GM12878 (cell line): ENCODE measurements around the gene CRYL1. TPM values are rescaled to one million over a fixed set of nuclear protein-coding genes. Genes with fewer than 3 reads are reported as not detected.

Experiments used
- ATAC-seq: fragments of 200-7000 bp; cut with Tn5 transposase; 3 replicates; pipeline ENCODE4 v1.9.1; 2020; ENCODE audit warnings: mild to moderate bottlenecking, moderate library complexity
- BruUV-seq: library from RNA; stranded (reverse); fragments of 400-500 nt; replicated peaks from 2 replicates; lab custom pipeline; 2021; lab: Mats Ljungman, UMichigan
- CTCF ChIA-PET: fragments of 300-600 bp; sonication (Branson Sonifier 250); formaldehyde crosslinking; extraction: SDS; loops from one replicate; lab custom pipeline; 2021; ENCODE audit warnings: inconsistent platforms; lab: Yijun Ruan, JAX
- POLR2A ChIA-PET: fragments of 350-600 bp; formaldehyde crosslinking; extraction: SDS; loops from one replicate; lab custom pipeline; 2021; ENCODE audit warnings: inconsistent platforms; lab: Charles Lee
- RAD21 ChIA-PET: fragments of 300-600 bp; sonication (Branson Sonifier 250); formaldehyde crosslinking; loops from one replicate; lab custom pipeline; 2023; ENCODE audit warnings: antibody characterized with exemption; ENCODE audit not compliant: unreplicated experiment; lab: Charles Lee
- SMC1A ChIA-PET: fragments of 300-600 bp; sonication (Branson Sonifier 250); formaldehyde crosslinking; loops from one replicate; lab custom pipeline; 2023; ENCODE audit not compliant: unreplicated experiment, uncharacterized antibody; lab: Charles Lee
- DNase-seq: peaks from one replicate; pipeline ENCODE4 v3.0.0-alpha.2; 2011; ENCODE audit warnings: low read depth, low spot score
- FAIRE-seq: peaks from 3 replicates; lab custom pipeline; 2011; peaks lifted over from hg19 to GRCh38; lab: Jason Lieb, UNC
- H2AFZ ChIP-seq: 2 replicates; pipeline ENCODE4 v1.6.0; 2011; ENCODE audit warnings: low read depth, low read length, control low read depth; ENCODE audit not compliant: control insufficient read depth
- H3K27ac ChIP-seq: 2 replicates; pipeline ENCODE4 v1.5.1; 2011; ENCODE audit warnings: control low read depth; ENCODE audit not compliant: control insufficient read depth, insufficient read depth
- H3K27me3 ChIP-seq, 2 experiments: replicated peaks in 1 of 2; 2 replicates each; pipeline versions ENCODE4 v1.6.0 to v1.6.1; 2011; ENCODE audit warnings: low read length in 1 of 2; ENCODE audit not compliant: control insufficient read depth in 2 of 2, insufficient read depth in 2 of 2
- H3K36me3 ChIP-seq, 2 experiments: 2 replicates each; pipeline ENCODE4 v1.5.1; 2011; ENCODE audit warnings: low read length in 1 of 2; ENCODE audit not compliant: control insufficient read depth in 2 of 2, insufficient read depth in 2 of 2
- H3K4me1 ChIP-seq: 2 replicates; pipeline ENCODE4 v1.6.1; 2011; ENCODE audit warnings: mild to moderate bottlenecking, low read length, moderate library complexity, mixed read lengths; ENCODE audit not compliant: control insufficient read depth, insufficient read depth
- H3K4me2 ChIP-seq: 2 replicates; pipeline ENCODE4 v1.6.0; 2011; ENCODE audit warnings: control low read depth; ENCODE audit not compliant: control insufficient read depth, insufficient read depth
- H3K4me3 ChIP-seq: fragments of 200-600 bp; sonication (generic); 2 replicates; pipeline ENCODE4 v1.5.1; 2016
- H3K79me2 ChIP-seq: 2 replicates; pipeline ENCODE4 v1.6.0; 2011; ENCODE audit warnings: low read length; ENCODE audit not compliant: control insufficient read depth, insufficient read depth
- H3K9ac ChIP-seq: 2 replicates; pipeline ENCODE4 v1.8.0; 2011; ENCODE audit warnings: low read length, control low read depth, mixed read lengths; ENCODE audit not compliant: control insufficient read depth, insufficient read depth
- H3K9me3 ChIP-seq: replicated peaks from 3 replicates; pipeline ENCODE4 v1.5.1; 2011; ENCODE audit warnings: mild to moderate bottlenecking, low read length; ENCODE audit not compliant: control insufficient read depth, insufficient read depth
- H4K20me1 ChIP-seq: 2 replicates; pipeline ENCODE4 v1.6.0; 2011; ENCODE audit not compliant: control insufficient read depth, insufficient read depth
- E4F1 ChIP-seq: fragments of 450-650 bp; IDR thresholded peaks from 2 replicates; pipeline ENCODE4 v1.6.1; 2018; ENCODE audit warnings: borderline replicate concordance, mild to moderate bottlenecking; ENCODE audit not compliant: partially characterized antibody
- ELK1 ChIP-seq: IDR thresholded peaks from 2 replicates; pipeline ENCODE4 v1.6.1; 2012; ENCODE audit warnings: low read depth, low read length, improper control_type of control experiment
- HDAC2 ChIP-seq: fragments of 200-600 bp; sonication (generic); IDR thresholded peaks from 2 replicates; pipeline ENCODE4 v1.6.1; 2017
- MTA2 ChIP-seq: fragments of 450-650 bp; IDR thresholded peaks from 2 replicates; pipeline ENCODE4 v1.6.1; 2016; ENCODE audit warnings: low read depth, mild to moderate bottlenecking, moderate library complexity
- PAX8 ChIP-seq: fragments of 450-650 bp; IDR thresholded peaks from 2 replicates; pipeline ENCODE4 v1.6.1; 2017; ENCODE audit warnings: mild to moderate bottlenecking, moderate library complexity
- PKNOX1 ChIP-seq: fragments of 450-650 bp; IDR thresholded peaks from 2 replicates; pipeline ENCODE4 v1.6.1; 2016; ENCODE audit warnings: mild to moderate bottlenecking
- PML ChIP-seq: IDR thresholded peaks from 2 replicates; pipeline ENCODE4 v1.6.1; 2012; ENCODE audit warnings: low read length, inconsistent platforms
- RB1 ChIP-seq: fragments of 450-650 bp; formaldehyde crosslinking; IDR thresholded peaks from 2 replicates; pipeline ENCODE4 v1.6.1; 2017; ENCODE audit warnings: mild to moderate bottlenecking, borderline replicate concordance
- TAF1 ChIP-seq: IDR thresholded peaks from 2 replicates; pipeline ENCODE4 v1.6.1; 2011; ENCODE audit warnings: mild to moderate bottlenecking, low read depth, low read length, borderline replicate concordance
- USF2 ChIP-seq: IDR thresholded peaks from 2 replicates; pipeline ENCODE4 v1.6.1; 2011; ENCODE audit warnings: low read depth, low read length, improper control_type of control experiment, borderline replicate concordance
- ZNF384 ChIP-seq: IDR thresholded peaks from 2 replicates; pipeline ENCODE4 v1.6.1; 2012; ENCODE audit warnings: low read depth, mild to moderate bottlenecking, low read length, improper control_type of control experiment, borderline replicate concordance
- WGBS: methylation state at CpG from one replicate; pipeline ENCODE4 v1.1.6; 2016; ENCODE audit warnings: low lambda C conversion rate; ENCODE audit not compliant: insufficient replicate concordance, insufficient coverage; ENCODE audit errors: missing lambda C conversion rate; 5-methylcytosine and 5-hydroxymethylcytosine counted together
- in situ Hi-C: fragments of 300-500 bp; cut with MboI; formaldehyde crosslinking; loops from 9 replicates; pipeline ENCODE4 v1.14.3; 2018; ENCODE audit warnings: mixed read lengths
- intact Hi-C: fragments of 100-400 bp; cut with micrococcal nuclease; formaldehyde crosslinking; loops from one replicate; pipeline ENCODE4 v1.14.2; 2022; ENCODE audit not compliant: unreplicated experiment
- polyA plus RNA-seq, 11 experiments: library from polyadenylated mRNA; depleted of rRNA in 4 of 11; unstranded in 6 of 11; stranded (reverse) in 5 of 11; fragments of >200 nt; fragmentation: Nextera tagmentation in 4 of 11; fragmentation: Illumina TruSeq in 1 of 11; extraction: Ambion mirVana in 4 of 11; extraction: Trizol in 1 of 11; gene quantifications; 1 replicate in 1 of 11; 2 replicates in 10 of 11; pipeline versions ENCODE4 v1.2.1 to v1.2.3, GENCODE V29; 2011 to 2016; ENCODE audit warnings: inconsistent platforms in 2 of 11, missing spikeins in 2 of 11, low read depth in 1 of 11
- total RNA-seq, 4 experiments: library from RNA; depleted of rRNA in 3 of 4; stranded (reverse); fragments of >200 nt in 3 of 4; fragmentation: Illumina TruSeq in 1 of 4; extraction: Trizol in 1 of 4; gene quantifications; 2 replicates each; pipeline versions ENCODE4 v1.2.1 to v1.2.3, GENCODE V29; 2013 to 2021

CRYL1 gene
- total and polyA plus RNA-seq, 10 of the 15 experiments (the other 5 are each of a cell fraction or from before 2014, with no cell fraction given), result 5.5 to 36.7 (median 12.2) TPM

- Histone ChIP-seq H3K27me3 (no peaks in the 10 kb centered on the region), H3K36me3 (no peaks in the 10 kb centered on the region), H4K20me1 (no peaks in the 10 kb centered on the region), H2AFZ (no peak overlapping the region), H3K9ac (no peak overlapping the region), H3K27ac (no peak overlapping the region), H3K4me3 (no peak overlapping the region), H3K9me3 (peaks cover 2% of the 10 kb centered on the region; the same call in 2 of the 3 replicates), H3K79me2 (no peaks in the 10 kb centered on the region), H3K4me1 (peaks cover 8% of the 10 kb centered on the region; the same call in 1 of the 2 replicates), H3K4me2 (no peak overlapping the region)
- no peak for ATAC-seq
- RAD21 ChIA-PET, result no interaction called here
- 0% methylated on average over 1 of the region's 1 CpG for WGBS
- no peak for TF ChIP-seq RB1
- peak; percentile 27; the same call in 1 of the 2 replicates for TF ChIP-seq MTA2
- DNase-seq, result no peak
- no peak for FAIRE-seq
- CTCF ChIA-PET, result interaction anchor here (0.6 to 2.0 kb wide), 2 partner anchors 10 to 35 kb away, joined by 3 to 4 read pairs; no protein-coding TSS in a partner anchor
- no TSS peak for BruUV-seq
- SMC1A ChIA-PET, result interaction anchor here (0.9 kb wide), 1 partner anchor 34 kb away, joined by 3 read pairs; no protein-coding TSS in a partner anchor
- intact Hi-C loops (no loop called here), in situ Hi-C loops (no loop called here)
- POLR2A ChIA-PET, result no interaction called here
These were observed 79.3 kb downstream of the CRYL1 start for GRCh38 chr13:20446405-20446804.

GRCh38 chr13:20442798-20443381, 82.8 kb downstream of the CRYL1 start:
- in situ Hi-C loops (no loop called here), intact Hi-C loops (no loop called here)
- 30% methylated on average over 2 of the region's 2 CpGs for WGBS
- Histone ChIP-seq H3K27ac (no peak overlapping the region), H3K9ac (no peak overlapping the region), H2AFZ (peak overlapping the region; percentile 28; the same call in 1 of the 2 replicates), H3K27me3 (no peaks in the 10 kb centered on the region), H3K4me1 (peaks cover 8% of the 10 kb centered on the region; the same call in 1 of the 2 replicates), H3K36me3 (no peaks in the 10 kb centered on the region), H3K4me2 (no peak overlapping the region), H4K20me1 (no peaks in the 10 kb centered on the region), H3K9me3 (peaks cover 2% of the 10 kb centered on the region; the same call in 2 of the 3 replicates), H3K4me3 (no peak overlapping the region), H3K79me2 (no peaks in the 10 kb centered on the region)
- peak; percentile 23; the same call in 1 of the 3 replicates for ATAC-seq
- CTCF ChIA-PET, result interaction anchor here (0.6 kb wide), 2 partner anchors 19 to 129 kb away, joined by 3 read pairs; no protein-coding TSS in a partner anchor
- POLR2A ChIA-PET, result no interaction called here
- no peak for DNase-seq
- no TSS peak for BruUV-seq
- no peak for FAIRE-seq
- RAD21 ChIA-PET, result no interaction called here
- SMC1A ChIA-PET, result no interaction called here
- TF ChIP-seq E4F1, result no peak
- TF ChIP-seq HDAC2, result no peak
- TF ChIP-seq PML, result no peak
- TF ChIP-seq USF2, result no peak
- TF ChIP-seq TAF1, result no peak
- no peak for TF ChIP-seq PAX8
- TF ChIP-seq ELK1, result no peak
- no peak for TF ChIP-seq ZNF384
- no peak for TF ChIP-seq PKNOX1
